Tibial nerve (tissue), 4 donors: ENCODE measurements around the gene SETD7. TPM values are rescaled to one million over a fixed set of nuclear protein-coding genes. Genes with fewer than 3 reads are reported as not detected.
A peak's percentile ranks its signal among the peaks of the same experiment; 100 is the strongest.

ENCODE experiments used
- DNase-seq, 2 donors: peaks; one replicate each; pipeline ENCODE4 v3.0.0-alpha.2; 2019; ENCODE audit warnings: low spot score in 2 of 2
- H3K27ac ChIP-seq, 4 donors: fragments of 200-600 bp; sonication (generic) in 3 of 4; one replicate each; pipeline ENCODE4 v1.5.1; 2017 to 2019; ENCODE audit warnings: mild to moderate bottlenecking in 1 of 4
- H3K27me3 ChIP-seq, 2 donors: fragments of 200-600 bp; sonication (generic) in 1 of 2; one replicate each; pipeline versions ENCODE4 v1.5.1 to v1.6.0; 2017 to 2019
- H3K36me3 ChIP-seq, 3 donors: fragments of 200-600 bp; sonication (generic); one replicate each; pipeline ENCODE4 v1.5.1; 2018 to 2019
- H3K4me1 ChIP-seq, 4 donors: fragments of 200-600 bp; sonication (generic) in 3 of 4; one replicate each; pipeline ENCODE4 v1.5.1; 2017 to 2019
- H3K4me3 ChIP-seq, 4 donors: fragments of 200-600 bp; sonication (generic) in 3 of 4; one replicate each; pipeline ENCODE4 v1.5.1; 2017 to 2019; ENCODE audit warnings: mild to moderate bottlenecking in 1 of 4, moderate library complexity in 1 of 4
- H3K9me3 ChIP-seq, 4 donors: fragments of 200-600 bp; sonication (generic) in 3 of 4; one replicate each; pipeline ENCODE4 v1.5.1; 2017 to 2019
- CTCF ChIP-seq, 5 experiments: fragments of 200-600 bp in 3 of 5; fragments of 450-650 bp in 2 of 5; sonication (generic) in 3 of 5; IDR thresholded peaks; one replicate each; pipeline ENCODE4 v1.5.1; 2016 to 2019; ENCODE audit warnings: antibody characterized with exemption in 5 of 5, mild to moderate bottlenecking in 3 of 5, moderate library complexity in 2 of 5
- EP300 ChIP-seq, 2 donors: sonication (generic); formaldehyde crosslinking; IDR thresholded peaks; one replicate each; pipeline ENCODE4 v1.6.1; 2017; ENCODE audit warnings: antibody characterized with exemption in 2 of 2, mild to moderate bottlenecking in 1 of 2
- POLR2A ChIP-seq, 2 donors: fragments of 450-650 bp; IDR thresholded peaks; one replicate each; pipeline ENCODE4 v1.6.1; 2017; ENCODE audit warnings: antibody characterized with exemption in 2 of 2, mild to moderate bottlenecking in 2 of 2, moderate library complexity in 2 of 2
- WGBS, 2 donors: methylation state at CpG; one replicate each; pipeline ENCODE4 v1.1.5; 2018; 5-methylcytosine and 5-hydroxymethylcytosine counted together
- total RNA-seq, 4 donors: library from RNA; depleted of rRNA; stranded (reverse); fragments of >200 nt; gene quantifications; one replicate each; pipeline ENCODE4 v1.1.0, GENCODE V29; 2016

The SETD7 gene
- total RNA-seq, 4 donors from 2014 or later = 49.2 to 81.4 (median 65.7) TPM

- H3K27me3 ChIP-seq = no peaks in the 10 kb centered on the region
- DNase-seq = no peak
- H3K9me3 ChIP-seq = no peaks in the 10 kb centered on the region
- no peak overlapping the region for H3K4me3 ChIP-seq
- H3K4me1 ChIP-seq = peaks cover 0 to 5% (median 0%) of the 10 kb centered on the region in 4 donors
- 90 to 95% methylated on average over 8 of the region's 8 CpGs for WGBS, 2 donors
- H3K27ac ChIP-seq = no peak overlapping the region
- peaks cover 0 to 97% (median 7%) of the 10 kb centered on the region in 3 donors for H3K36me3 ChIP-seq
- TF ChIP-seq POLR2A (IDR thresholded peaks at IDR 0.05) (no peak), EP300 (IDR thresholded peaks at IDR 0.05) (no peak), CTCF (IDR thresholded peaks at IDR 0.05) (no peak)
These were observed 41.5 kb downstream of the SETD7 start for GRCh38 chr4:139514382-139515059.

- peaks cover 0 to 5% (median 0%) of the 10 kb centered on the region in 4 donors for H3K4me1 ChIP-seq
- H3K9me3 ChIP-seq = no peaks in the 10 kb centered on the region
- TF ChIP-seq EP300 (IDR thresholded peaks at IDR 0.05) (no peak), CTCF (IDR thresholded peaks at IDR 0.05) (no peak), POLR2A (IDR thresholded peaks at IDR 0.05) (no peak)
- H3K27ac ChIP-seq = no peak overlapping the region
- H3K36me3 ChIP-seq = peaks cover 0 to 92% (median 0%) of the 10 kb centered on the region in 3 donors
- H3K27me3 ChIP-seq = no peaks in the 10 kb centered on the region
- no peak for DNase-seq
- no peak overlapping the region for H3K4me3 ChIP-seq
- 80 to 83% methylated on average over 10 of the region's 10 CpGs for WGBS, 2 donors
These were observed 44.7 kb downstream of the SETD7 start for GRCh38 chr4:139511320-139511719.

GRCh38 chr4:139509727-139510410 is 46.1 kb downstream of the SETD7 start:
- Histone ChIP-seq H3K27me3 (no peaks in the 10 kb centered on the region), H3K9me3 (no peaks in the 10 kb centered on the region), H3K36me3 (peaks cover 0 to 87% (median 0%) of the 10 kb centered on the region in 3 donors), H3K27ac (no peak overlapping the region), H3K4me1 (no peaks in the 10 kb centered on the region), H3K4me3 (no peak overlapping the region)
- DNase-seq = no peak
- no peak for TF ChIP-seq EP300 (IDR thresholded peaks at IDR 0.05)
- TF ChIP-seq CTCF (IDR thresholded peaks at IDR 0.05) = peak in 3 of 5 experiments; percentile 4 to 23 (median 16)
- TF ChIP-seq POLR2A (IDR thresholded peaks at IDR 0.05) = no peak
- WGBS, 2 donors = 85 to 87% methylated on average over 6 of the region's 6 CpGs

GRCh38 chr4:139508581-139509237 is 47.3 kb downstream of the SETD7 start:
- no peak overlapping the region for H3K27ac ChIP-seq
- WGBS, 2 donors = 83 to 89% methylated on average over 11 of the region's 11 CpGs
- peaks cover 0 to 82% (median 0%) of the 10 kb centered on the region in 3 donors for H3K36me3 ChIP-seq
- H3K4me3 ChIP-seq = no peak overlapping the region
- no peaks in the 10 kb centered on the region for H3K9me3 ChIP-seq
- no peak for DNase-seq
- no peaks in the 10 kb centered on the region for H3K27me3 ChIP-seq
- H3K4me1 ChIP-seq = no peaks in the 10 kb centered on the region
- TF ChIP-seq EP300 (IDR thresholded peaks at IDR 0.05) (no peak), CTCF (IDR thresholded peaks at IDR 0.05) (no peak), POLR2A (IDR thresholded peaks at IDR 0.05) (no peak)

GRCh38 chr4:139506774-139507173 is 49.2 kb downstream of the SETD7 start:
- no peaks in the 10 kb centered on the region for H3K9me3 ChIP-seq
- H3K36me3 ChIP-seq = peaks cover 0 to 66% (median 0%) of the 10 kb centered on the region in 3 donors
- H3K4me3 ChIP-seq = no peak overlapping the region
- 80% methylated on average over 9 of the region's 9 CpGs for WGBS, 2 donors
- no peak for TF ChIP-seq EP300 (IDR thresholded peaks at IDR 0.05)
- no peak for DNase-seq
- H3K4me1 ChIP-seq = peaks cover 0 to 9% (median under 1%) of the 10 kb centered on the region in 4 donors
- no peak overlapping the region for H3K27ac ChIP-seq
- no peaks in the 10 kb centered on the region for H3K27me3 ChIP-seq
